K562 (cell line): ENCODE data around the gene YPEL2. TPM values are rescaled to one million over a fixed set of nuclear protein-coding genes. Genes with fewer than 3 reads are reported as not detected.

Source experiments
- ATAC-seq: fragments of 200-7000 bp; cut with Tn5 transposase; 3 replicates; pipeline ENCODE4 v1.9.1; 2020; ENCODE audit warnings: moderate library complexity
- BruUV-seq: library from RNA; stranded (reverse); fragments of 400-500 nt; replicated peaks from 2 replicates; lab custom pipeline; 2021; lab: Mats Ljungman, UMichigan
- CTCF ChIA-PET: fragments of 300-600 bp; formaldehyde crosslinking; extraction: SDS; loops from one replicate; lab custom pipeline; 2021; ENCODE audit warnings: low intra/inter-chr PET ratio; lab: Yijun Ruan, JAX
- POLR2A ChIA-PET: fragments of 300-600, 350-650 bp; sonication (Branson Sonifier 250); formaldehyde crosslinking; extraction: SDS; loops from one replicate; lab custom pipeline; 2021; ENCODE audit warnings: antibody characterized with exemption, inconsistent platforms; lab: Yijun Ruan, JAX
- DNase-seq, 4 experiments: peaks; one replicate each; pipeline versions ENCODE4 v3.0.0 to v3.0.0-alpha.2; 2011 to 2018; ENCODE audit warnings: low spot score in 3 of 4, mixed read lengths in 3 of 4; ENCODE audit errors: extremely low read depth in 1 of 4
- FAIRE-seq: peaks from 2 replicates; lab custom pipeline; 2011; peaks lifted over from hg19 to GRCh38; lab: Jason Lieb, UNC
- H2AFZ ChIP-seq: 2 replicates; pipeline ENCODE4 v1.6.0; 2011; ENCODE audit warnings: low read depth, low read length, control low read depth, inconsistent platforms
- H3K27ac ChIP-seq: fragments of 200-600 bp; 3 replicates; pipeline ENCODE4 v1.8.0; 2011; ENCODE audit warnings: low read depth, mild to moderate bottlenecking, control low read depth, inconsistent platforms, low read length, moderate library complexity, mixed read lengths; ENCODE audit errors: extremely low read depth
- H3K27me3 ChIP-seq, 2 experiments: fragments of 300-600 bp in 1 of 2; 2 replicates in 1 of 2; 3 replicates in 1 of 2; pipeline versions ENCODE4 v1.6.0 to v1.8.0; 2011; ENCODE audit warnings: inconsistent platforms in 2 of 2, low read length in 2 of 2, mild to moderate bottlenecking in 1 of 2, mixed read lengths in 1 of 2, moderate library complexity in 1 of 2; ENCODE audit not compliant: control insufficient read depth in 2 of 2, insufficient read depth in 2 of 2
- H3K36me3 ChIP-seq: fragments of 300-600 bp; 3 replicates; pipeline ENCODE4 v1.8.0; 2011; ENCODE audit warnings: mild to moderate bottlenecking, low read length, inconsistent platforms; ENCODE audit not compliant: control insufficient read depth, insufficient read depth
- H3K4me1 ChIP-seq, 2 experiments: fragments of 200-600 bp in 1 of 2; replicated peaks in 1 of 2; 2 replicates in 1 of 2; 3 replicates in 1 of 2; pipeline versions ENCODE4 v1.5.1 to v1.8.0; 2011; ENCODE audit warnings: inconsistent platforms in 2 of 2, low read length in 2 of 2, mild to moderate bottlenecking in 1 of 2, mixed read lengths in 1 of 2, moderate library complexity in 1 of 2; ENCODE audit not compliant: control insufficient read depth in 2 of 2, insufficient read depth in 2 of 2
- H3K4me2 ChIP-seq: 2 replicates; pipeline ENCODE4 v1.6.1; 2011; ENCODE audit warnings: low read length, control low read depth, inconsistent platforms, mixed read lengths; ENCODE audit not compliant: insufficient read depth
- H3K4me3 ChIP-seq: fragments of 200-600 bp; sonication (generic), shearing (Covaris generic); 2 replicates; pipeline ENCODE4 v1.5.1; 2016; ENCODE audit warnings: control low read depth, inconsistent platforms
- H3K79me2 ChIP-seq: fragments of 200-600 bp; 3 replicates; pipeline ENCODE4 v1.8.0; 2011; ENCODE audit warnings: low read length, inconsistent platforms; ENCODE audit not compliant: control insufficient read depth, insufficient read depth
- H3K9ac ChIP-seq, 2 experiments: 2 replicates each; pipeline versions ENCODE4 v1.6.0 to v1.6.1; 2011; ENCODE audit warnings: low read depth in 2 of 2, low read length in 2 of 2, control low read depth in 1 of 2, inconsistent platforms in 1 of 2, mild to moderate bottlenecking in 1 of 2, mixed read lengths in 1 of 2; ENCODE audit not compliant: insufficient read depth in 1 of 2
- H3K9me1 ChIP-seq: one replicate; pipeline ENCODE4 v1.6.0; 2011; ENCODE audit warnings: inconsistent platforms, mild to moderate bottlenecking, low read length, moderate library complexity; ENCODE audit not compliant: control insufficient read depth, insufficient read depth
- H3K9me3 ChIP-seq: replicated peaks from 2 replicates; pipeline ENCODE4 v1.5.1; 2011; ENCODE audit warnings: low read depth, low read length, inconsistent platforms; ENCODE audit not compliant: control insufficient read depth, insufficient read depth
- H4K20me1 ChIP-seq: replicated peaks from 2 replicates; pipeline ENCODE4 v1.6.1; 2011; ENCODE audit warnings: low read length, inconsistent platforms, mixed read lengths; ENCODE audit not compliant: control insufficient read depth, insufficient read depth
- CBX2 ChIP-seq: fragments of 200-600 bp; sonication (generic); IDR thresholded peaks from one replicate; pipeline ENCODE4 v1.6.1; 2012; ENCODE audit warnings: mild to moderate bottlenecking, low read length, inconsistent platforms; ENCODE audit not compliant: insufficient read depth, poor library complexity, severe bottlenecking
- EGR1 ChIP-seq: fragments of 450-650 bp; conservative IDR thresholded peaks from 2 replicates; pipeline ENCODE4 v1.6.1; 2017; ENCODE audit warnings: mild to moderate bottlenecking
- HNRNPLL ChIP-seq: fragments of 200-400 bp; formaldehyde crosslinking; IDR thresholded peaks from 2 replicates; pipeline ENCODE4 v1.6.1; 2017; ENCODE audit warnings: low read length, low read depth, mild to moderate bottlenecking; ENCODE audit not compliant: poor library complexity, severe bottlenecking
- HSF4 ChIP-seq: fragments of 250-450 bp; sonication (Bioruptor Pico); IDR thresholded peaks from 2 replicates; pipeline ENCODE4 v2.1.2; 2022; ENCODE audit warnings: mild to moderate bottlenecking, moderate library complexity, borderline replicate concordance
- IFI16 ChIP-seq: fragments of 250-450 bp; sonication (Bioruptor Pico); IDR thresholded peaks from 2 replicates; pipeline ENCODE4 v2.1.2; 2022; ENCODE audit warnings: mild to moderate bottlenecking, inconsistent platforms
- MYBL2 ChIP-seq, 2 experiments: fragments of 450-650 bp in 1 of 2; sonication (generic) in 1 of 2; formaldehyde crosslinking in 1 of 2; IDR thresholded peaks; 2 replicates each; pipeline versions ENCODE4 v1.6.1 to v1.8.1; 2017 to 2022; ENCODE audit warnings: borderline replicate concordance in 1 of 2, inconsistent platforms in 1 of 2, low read depth in 1 of 2, mild to moderate bottlenecking in 1 of 2, missing genetic modification reagents in 1 of 2, moderate library complexity in 1 of 2
- RBM22 ChIP-seq: fragments of 200-400 bp; formaldehyde crosslinking; IDR thresholded peaks from 2 replicates; pipeline ENCODE4 v1.6.1; 2018; ENCODE audit warnings: low read length, low read depth; ENCODE audit not compliant: poor library complexity, severe bottlenecking
- SLC30A9 ChIP-seq: fragments of 250-450 bp; sonication (Bioruptor Pico); IDR thresholded peaks from 2 replicates; pipeline ENCODE4 v1.8.0; 2022; ENCODE audit warnings: mild to moderate bottlenecking, moderate library complexity
- THRB ChIP-seq: fragments of 450-650 bp; formaldehyde crosslinking; conservative IDR thresholded peaks from 2 replicates; pipeline ENCODE4 v1.4.0; 2022; ENCODE audit warnings: mild to moderate bottlenecking, missing genetic modification characterization
- ZNF143 ChIP-seq: sonication (generic); formaldehyde crosslinking; IDR thresholded peaks from 2 replicates; pipeline ENCODE4 v1.9.0; 2022; ENCODE audit warnings: mild to moderate bottlenecking, missing genetic modification reagents
- ZNF449 ChIP-seq: fragments of 250-450 bp; sonication (Bioruptor Pico); IDR thresholded peaks from 2 replicates; pipeline ENCODE4 v1.8.0; 2022; ENCODE audit warnings: moderate library complexity, mild to moderate bottlenecking, inconsistent platforms
- ZNF695 ChIP-seq: fragments of 450-650 bp; formaldehyde crosslinking; IDR thresholded peaks from 2 replicates; pipeline ENCODE4 v1.4.0; 2020; ENCODE audit warnings: mild to moderate bottlenecking, moderate library complexity
- ZNF707 ChIP-seq: fragments of 250-450 bp; sonication (Bioruptor Pico); conservative IDR thresholded peaks from 2 replicates; pipeline ENCODE4 v1.8.0; 2022; ENCODE audit warnings: inconsistent platforms, mild to moderate bottlenecking, moderate library complexity
- WGBS: fragments of 100-300 bp; shearing (Covaris generic); methylation state at CpG from one replicate; pipeline ENCODE4 v1.1.6; 2016; ENCODE audit warnings: low coverage, mixed read lengths; ENCODE audit not compliant: insufficient coverage; ENCODE audit errors: missing lambda C conversion rate; 5-methylcytosine and 5-hydroxymethylcytosine counted together
- in situ Hi-C: fragments of 300-500 bp; cut with MboI; formaldehyde crosslinking; loops from 4 replicates; pipeline ENCODE4 v1.15.0; 2018; ENCODE audit warnings: inconsistent platforms, mixed read lengths
- intact Hi-C: fragments of 100-400 bp; cut with micrococcal nuclease; formaldehyde crosslinking; loops from 2 replicates; pipeline ENCODE4 v1.14.2; 2022
- polyA plus RNA-seq, 8 experiments: library from polyadenylated mRNA; depleted of rRNA in 4 of 8; stranded (reverse) in 5 of 8; unstranded in 3 of 8; fragments of >200 nt; fragmentation: Nextera tagmentation in 2 of 8; fragmentation: Illumina TruSeq in 1 of 8; extraction: Ambion mirVana in 2 of 8; extraction: Trizol in 1 of 8; gene quantifications; 2 replicates each; pipeline versions ENCODE4 v1.2.1 to v1.2.3, GENCODE V29; 2011 to 2014; ENCODE audit warnings: inconsistent platforms in 1 of 8, missing spikeins in 1 of 8
- total RNA-seq, 7 experiments: library from RNA; depleted of rRNA in 6 of 7; stranded (reverse); fragments of >200 nt in 6 of 7; fragmentation: Illumina TruSeq in 2 of 7; extraction: Trizol in 2 of 7; gene quantifications; 2 replicates each; pipeline versions ENCODE4 v1.2.1 to v1.2.3, GENCODE V29; 2011 to 2021; ENCODE audit warnings: low replicate concordance in 1 of 7
- TF ChIP-seq, protein P1 (sequence below): fragments of 250-450 bp; sonication (Bioruptor Pico); IDR thresholded peaks from 2 replicates; pipeline ENCODE4 v1.8.0; 2022; ENCODE audit warnings: inconsistent platforms, mild to moderate bottlenecking, moderate library complexity, borderline replicate concordance
- TF ChIP-seq, protein P2 (sequence below): sonication (generic); formaldehyde crosslinking; IDR thresholded peaks from 2 replicates; pipeline ENCODE4 v1.9.0; 2022; ENCODE audit warnings: mild to moderate bottlenecking, missing genetic modification reagents

The YPEL2 gene
- total and polyA plus RNA-seq, 9 of the 15 experiments (the other 6 are each of a cell fraction or from before 2014, with no cell fraction given), result 0.11 to 2.4 (median 0.47) TPM

- intact Hi-C loops, result no loop called here
- BruUV-seq, result no TSS peak
- no peak for ATAC-seq
- ChIA-PET POLR2A (interaction anchor here (2.0 kb wide), 1 partner anchor 10 kb away, joined by 7 read pairs; no protein-coding TSS in a partner anchor), CTCF (no interaction called here)
- no peak for DNase-seq
- no peaks in the 10 kb centered on the region for H3K9me3 ChIP-seq
- peaks cover 0 to 23% of the 10 kb centered on the region in 2 experiments; a peak in 4 of 5 replicates for H3K4me1 ChIP-seq
- no peaks in the 10 kb centered on the region for H3K36me3 ChIP-seq
- no peak overlapping the region for H3K9ac ChIP-seq
- H3K79me2 ChIP-seq, result no peaks in the 10 kb centered on the region
- in situ Hi-C loops, result no loop called here
- H3K4me3 ChIP-seq, result no peak overlapping the region
- WGBS, result 72% methylated on average over 4 of the region's 4 CpGs
- H3K27me3 ChIP-seq, result no peaks in the 10 kb centered on the region
- H3K9me1 ChIP-seq, result no peaks in the 10 kb centered on the region
- H2AFZ ChIP-seq, result no peak overlapping the region
- H3K27ac ChIP-seq, result no peak overlapping the region
- FAIRE-seq, result no peak
- H3K4me2 ChIP-seq, result no peak overlapping the region
- H4K20me1 ChIP-seq, result no peaks in the 10 kb centered on the region
- TF ChIP-seq ZNF143 (CRISPR knock-in tag), result no peak
- no peak for TF ChIP-seq ZNF707 (CRISPR knock-in tag)
- TF ChIP-seq, protein P1, sequence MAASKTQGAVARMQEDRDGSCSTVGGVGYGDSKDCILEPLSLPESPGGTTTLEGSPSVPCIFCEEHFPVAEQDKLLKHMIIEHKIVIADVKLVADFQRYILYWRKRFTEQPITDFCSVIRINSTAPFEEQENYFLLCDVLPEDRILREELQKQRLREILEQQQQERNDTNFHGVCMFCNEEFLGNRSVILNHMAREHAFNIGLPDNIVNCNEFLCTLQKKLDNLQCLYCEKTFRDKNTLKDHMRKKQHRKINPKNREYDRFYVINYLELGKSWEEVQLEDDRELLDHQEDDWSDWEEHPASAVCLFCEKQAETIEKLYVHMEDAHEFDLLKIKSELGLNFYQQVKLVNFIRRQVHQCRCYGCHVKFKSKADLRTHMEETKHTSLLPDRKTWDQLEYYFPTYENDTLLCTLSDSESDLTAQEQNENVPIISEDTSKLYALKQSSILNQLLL (CRISPR knock-in tag), result no peak
- TF ChIP-seq EGR1, result no peak
- TF ChIP-seq, protein P2, sequence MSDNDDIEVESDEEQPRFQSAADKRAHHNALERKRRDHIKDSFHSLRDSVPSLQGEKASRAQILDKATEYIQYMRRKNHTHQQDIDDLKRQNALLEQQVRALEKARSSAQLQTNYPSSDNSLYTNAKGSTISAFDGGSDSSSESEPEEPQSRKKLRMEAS (CRISPR knock-in tag), result no peak
- TF ChIP-seq IFI16 (CRISPR knock-in tag), result no peak
- no peak for TF ChIP-seq ZNF449 (CRISPR knock-in tag)
- no peak for TF ChIP-seq ZNF695
- TF ChIP-seq MYBL2 (IDR thresholded peaks at IDR 0.05; ENCODE audit: low read depth), result no peak
- no peak for TF ChIP-seq MYBL2 (CRISPR knock-in tag; IDR thresholded peaks at IDR 0.05; ENCODE audit: borderline replicate concordance)
- no peak for TF ChIP-seq HNRNPLL
- no peak for TF ChIP-seq SLC30A9 (CRISPR knock-in tag)
- TF ChIP-seq CBX2, result no peak
- no peak for TF ChIP-seq RBM22
- TF ChIP-seq HSF4, result no peak
- no peak for TF ChIP-seq THRB (CRISPR knock-in tag)
These were observed 43.2 kb downstream of the YPEL2 start for GRCh38 chr17:59374612-59375011.
